K562 (cell line): ENCODE data around the gene C1orf105. TPM values are rescaled to one million over a fixed set of nuclear protein-coding genes. Genes with fewer than 3 reads are reported as not detected.

ENCODE experiments used
- CC2D1A ChIP-seq: fragments of 450-650 bp; IDR thresholded peaks from 2 replicates; pipeline ENCODE4 v1.6.1; 2017; ENCODE audit warnings: mild to moderate bottlenecking
- ELF4 ChIP-seq: fragments of 450-650 bp; formaldehyde crosslinking; IDR thresholded peaks from 2 replicates; pipeline ENCODE4 v1.4.0; 2022; ENCODE audit warnings: missing genetic modification characterization
- GTF2E2 ChIP-seq: fragments of 200-800 bp; sonication (Bioruptor generic); IDR thresholded peaks from 2 replicates; pipeline ENCODE4 v1.6.1; 2016; ENCODE audit warnings: missing genetic modification characterization, missing compliant biosample characterization
- MBD2 ChIP-seq: sonication (generic); IDR thresholded peaks from 2 replicates; pipeline ENCODE4 v1.6.1; 2016; ENCODE audit warnings: low read depth, borderline replicate concordance
- MTA1 ChIP-seq: fragments of 450-650 bp; IDR thresholded peaks from 2 replicates; pipeline ENCODE4 v1.6.1; 2017; ENCODE audit warnings: borderline replicate concordance
- MTA3 ChIP-seq: fragments of 450-650 bp; formaldehyde crosslinking; IDR thresholded peaks from 2 replicates; pipeline ENCODE4 v1.6.1; 2017; ENCODE audit warnings: mild to moderate bottlenecking, borderline replicate concordance
- NR1H2 ChIP-seq: sonication (generic); formaldehyde crosslinking; IDR thresholded peaks from 2 replicates; pipeline ENCODE4 v1.4.0; 2020; ENCODE audit warnings: mild to moderate bottlenecking, missing genetic modification reagents
- NR4A1 ChIP-seq, 2 experiments: fragments of 250-450 bp in 1 of 2; fragments of 450-650 bp in 1 of 2; sonication (Bioruptor Pico) in 1 of 2; IDR thresholded peaks; 2 replicates each; pipeline versions ENCODE4 v1.4.0 to v1.6.1; 2016 to 2020; ENCODE audit warnings: mild to moderate bottlenecking in 2 of 2, missing compliant biosample characterization in 1 of 2, missing genetic modification characterization in 1 of 2, moderate library complexity in 1 of 2
- TAF9B ChIP-seq: fragments of 450-650 bp; IDR thresholded peaks from 2 replicates; pipeline ENCODE4 v1.6.1; 2018; ENCODE audit warnings: mild to moderate bottlenecking; ENCODE audit not compliant: partially characterized antibody
- polyA plus RNA-seq, 8 experiments: library from polyadenylated mRNA; depleted of rRNA in 4 of 8; stranded (reverse) in 5 of 8; unstranded in 3 of 8; fragments of >200 nt; fragmentation: Nextera tagmentation in 2 of 8; fragmentation: Illumina TruSeq in 1 of 8; extraction: Ambion mirVana in 2 of 8; extraction: Trizol in 1 of 8; gene quantifications; 2 replicates each; pipeline versions ENCODE4 v1.2.1 to v1.2.3, GENCODE V29; 2011 to 2014; ENCODE audit warnings: inconsistent platforms in 1 of 8, missing spikeins in 1 of 8
- total RNA-seq, 7 experiments: library from RNA; depleted of rRNA in 6 of 7; stranded (reverse); fragments of >200 nt in 6 of 7; fragmentation: Illumina TruSeq in 2 of 7; extraction: Trizol in 2 of 7; gene quantifications; 2 replicates each; pipeline versions ENCODE4 v1.2.1 to v1.2.3, GENCODE V29; 2011 to 2021; ENCODE audit warnings: low replicate concordance in 1 of 7
- TF ChIP-seq, protein P1 (sequence below), 2 experiments: fragments of 450-650 bp; formaldehyde crosslinking in 1 of 2; IDR thresholded peaks; 2 replicates each; pipeline versions ENCODE4 v1.4.0 to v1.6.1; 2014 to 2020; ENCODE audit warnings: mild to moderate bottlenecking in 2 of 2, borderline replicate concordance in 1 of 2, low read depth in 1 of 2
- TF ChIP-seq, protein P2 (sequence below): fragments of 250-450 bp; sonication (Bioruptor Pico); IDR thresholded peaks from 2 replicates; pipeline ENCODE4 v1.4.0; 2020; ENCODE audit warnings: mild to moderate bottlenecking
- TF ChIP-seq, protein P3 (sequence below): sonication (generic); formaldehyde crosslinking; IDR thresholded peaks from 2 replicates; pipeline ENCODE4 v1.8.1; 2023; ENCODE audit warnings: mild to moderate bottlenecking, missing genetic modification reagents
- TF ChIP-seq, protein P4 (sequence below): sonication (generic); formaldehyde crosslinking; IDR thresholded peaks from 2 replicates; pipeline ENCODE4 v1.8.1; 2023; ENCODE audit warnings: mild to moderate bottlenecking, missing genetic modification reagents

The C1orf105 gene
- total and polyA plus RNA-seq, 9 of the 15 experiments (the other 6 are each of a cell fraction or from before 2014, with no cell fraction given): 0.08 TPM; not detected in 8

DNA sequence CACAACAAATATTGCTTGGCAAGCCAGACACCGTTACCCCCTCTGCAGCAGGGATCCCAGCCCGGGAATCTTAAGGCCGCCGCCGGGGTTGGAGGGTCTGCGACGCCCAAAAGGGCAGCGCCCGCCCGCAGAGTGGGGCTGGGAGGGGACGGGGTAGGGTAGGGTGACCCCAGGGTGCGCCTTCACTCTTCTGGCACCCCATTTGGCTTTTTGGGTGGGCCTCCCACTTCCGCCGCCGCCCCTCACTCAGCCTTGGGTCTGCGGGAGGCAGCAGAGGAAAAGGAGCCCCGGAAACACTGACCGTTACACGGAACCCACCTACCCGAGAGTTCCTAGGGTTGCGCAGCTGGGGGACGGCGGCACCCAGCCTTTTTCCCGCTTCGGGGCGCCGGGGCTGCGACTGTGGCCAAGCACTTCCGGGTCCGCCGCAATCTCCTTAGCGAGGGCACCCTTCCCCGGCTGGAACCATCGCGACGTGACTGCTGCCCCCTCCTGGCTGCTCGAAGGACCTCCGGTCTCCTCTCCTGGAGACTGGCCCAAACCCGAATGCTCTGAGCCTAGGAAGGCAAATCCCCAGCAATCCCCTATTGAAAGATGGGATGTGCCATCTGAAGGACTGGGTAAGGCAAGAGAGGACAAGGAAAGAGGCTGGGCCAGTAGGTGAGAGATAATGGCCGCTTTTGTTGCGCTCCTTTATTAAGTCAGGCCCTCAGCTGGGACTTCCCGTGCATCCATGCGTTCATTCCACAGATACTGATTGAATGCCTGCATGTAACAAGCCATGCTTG lies 23.4 kb downstream of the C1orf105 start, which contains the start of gene PIGC (continued):
- TF ChIP-seq, protein P1, sequence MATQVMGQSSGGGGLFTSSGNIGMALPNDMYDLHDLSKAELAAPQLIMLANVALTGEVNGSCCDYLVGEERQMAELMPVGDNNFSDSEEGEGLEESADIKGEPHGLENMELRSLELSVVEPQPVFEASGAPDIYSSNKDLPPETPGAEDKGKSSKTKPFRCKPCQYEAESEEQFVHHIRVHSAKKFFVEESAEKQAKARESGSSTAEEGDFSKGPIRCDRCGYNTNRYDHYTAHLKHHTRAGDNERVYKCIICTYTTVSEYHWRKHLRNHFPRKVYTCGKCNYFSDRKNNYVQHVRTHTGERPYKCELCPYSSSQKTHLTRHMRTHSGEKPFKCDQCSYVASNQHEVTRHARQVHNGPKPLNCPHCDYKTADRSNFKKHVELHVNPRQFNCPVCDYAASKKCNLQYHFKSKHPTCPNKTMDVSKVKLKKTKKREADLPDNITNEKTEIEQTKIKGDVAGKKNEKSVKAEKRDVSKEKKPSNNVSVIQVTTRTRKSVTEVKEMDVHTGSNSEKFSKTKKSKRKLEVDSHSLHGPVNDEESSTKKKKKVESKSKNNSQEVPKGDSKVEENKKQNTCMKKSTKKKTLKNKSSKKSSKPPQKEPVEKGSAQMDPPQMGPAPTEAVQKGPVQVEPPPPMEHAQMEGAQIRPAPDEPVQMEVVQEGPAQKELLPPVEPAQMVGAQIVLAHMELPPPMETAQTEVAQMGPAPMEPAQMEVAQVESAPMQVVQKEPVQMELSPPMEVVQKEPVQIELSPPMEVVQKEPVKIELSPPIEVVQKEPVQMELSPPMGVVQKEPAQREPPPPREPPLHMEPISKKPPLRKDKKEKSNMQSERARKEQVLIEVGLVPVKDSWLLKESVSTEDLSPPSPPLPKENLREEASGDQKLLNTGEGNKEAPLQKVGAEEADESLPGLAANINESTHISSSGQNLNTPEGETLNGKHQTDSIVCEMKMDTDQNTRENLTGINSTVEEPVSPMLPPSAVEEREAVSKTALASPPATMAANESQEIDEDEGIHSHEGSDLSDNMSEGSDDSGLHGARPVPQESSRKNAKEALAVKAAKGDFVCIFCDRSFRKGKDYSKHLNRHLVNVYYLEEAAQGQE (IDR thresholded peaks at IDR 0.05; ENCODE audit: borderline replicate concordance): peak; percentile 85
- TF ChIP-seq, protein P1 (CRISPR knock-in tag; IDR thresholded peaks at IDR 0.05; ENCODE audit: low read depth): peak; percentile 50; the same call in 1 of the 2 replicates
- TF ChIP-seq NR4A1 (CRISPR knock-in tag; IDR thresholded peaks at IDR 0.05) (no peak; the same call in 1 of the 2 replicates), NR4A1 (tag; IDR thresholded peaks at IDR 0.05) (peak; percentile 67), TAF9B (peak; percentile 60), ELF4 (CRISPR knock-in tag) (peak; percentile 81), MBD2 (peak; percentile 63), MTA1 (no peak; the same call in 1 of the 2 replicates), NR1H2 (CRISPR knock-in tag) (peak; percentile 25; the same call in 1 of the 2 replicates), CC2D1A (peak; percentile 87), GTF2E2 (peak; percentile 87), MTA3 (peak; percentile 95)
- TF ChIP-seq, protein P2, sequence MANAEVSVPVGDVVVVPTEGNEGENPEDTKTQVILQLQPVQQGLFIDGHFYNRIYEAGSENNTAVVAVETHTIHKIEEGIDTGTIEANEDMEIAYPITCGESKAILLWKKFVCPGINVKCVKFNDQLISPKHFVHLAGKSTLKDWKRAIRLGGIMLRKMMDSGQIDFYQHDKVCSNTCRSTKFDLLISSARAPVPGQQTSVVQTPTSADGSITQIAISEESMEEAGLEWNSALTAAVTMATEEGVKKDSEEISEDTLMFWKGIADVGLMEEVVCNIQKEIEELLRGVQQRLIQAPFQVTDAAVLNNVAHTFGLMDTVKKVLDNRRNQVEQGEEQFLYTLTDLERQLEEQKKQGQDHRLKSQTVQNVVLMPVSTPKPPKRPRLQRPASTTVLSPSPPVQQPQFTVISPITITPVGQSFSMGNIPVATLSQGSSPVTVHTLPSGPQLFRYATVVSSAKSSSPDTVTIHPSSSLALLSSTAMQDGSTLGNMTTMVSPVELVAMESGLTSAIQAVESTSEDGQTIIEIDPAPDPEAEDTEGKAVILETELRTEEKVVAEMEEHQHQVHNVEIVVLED (CRISPR knock-in tag): peak; percentile 60; the same call in 1 of the 2 replicates
- TF ChIP-seq, protein P3, sequence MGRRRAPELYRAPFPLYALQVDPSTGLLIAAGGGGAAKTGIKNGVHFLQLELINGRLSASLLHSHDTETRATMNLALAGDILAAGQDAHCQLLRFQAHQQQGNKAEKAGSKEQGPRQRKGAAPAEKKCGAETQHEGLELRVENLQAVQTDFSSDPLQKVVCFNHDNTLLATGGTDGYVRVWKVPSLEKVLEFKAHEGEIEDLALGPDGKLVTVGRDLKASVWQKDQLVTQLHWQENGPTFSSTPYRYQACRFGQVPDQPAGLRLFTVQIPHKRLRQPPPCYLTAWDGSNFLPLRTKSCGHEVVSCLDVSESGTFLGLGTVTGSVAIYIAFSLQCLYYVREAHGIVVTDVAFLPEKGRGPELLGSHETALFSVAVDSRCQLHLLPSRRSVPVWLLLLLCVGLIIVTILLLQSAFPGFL (CRISPR knock-in tag): 0 out of 2 replicates have a peak, but pooled peaks have one; percentile 59
- TF ChIP-seq, protein P4, sequence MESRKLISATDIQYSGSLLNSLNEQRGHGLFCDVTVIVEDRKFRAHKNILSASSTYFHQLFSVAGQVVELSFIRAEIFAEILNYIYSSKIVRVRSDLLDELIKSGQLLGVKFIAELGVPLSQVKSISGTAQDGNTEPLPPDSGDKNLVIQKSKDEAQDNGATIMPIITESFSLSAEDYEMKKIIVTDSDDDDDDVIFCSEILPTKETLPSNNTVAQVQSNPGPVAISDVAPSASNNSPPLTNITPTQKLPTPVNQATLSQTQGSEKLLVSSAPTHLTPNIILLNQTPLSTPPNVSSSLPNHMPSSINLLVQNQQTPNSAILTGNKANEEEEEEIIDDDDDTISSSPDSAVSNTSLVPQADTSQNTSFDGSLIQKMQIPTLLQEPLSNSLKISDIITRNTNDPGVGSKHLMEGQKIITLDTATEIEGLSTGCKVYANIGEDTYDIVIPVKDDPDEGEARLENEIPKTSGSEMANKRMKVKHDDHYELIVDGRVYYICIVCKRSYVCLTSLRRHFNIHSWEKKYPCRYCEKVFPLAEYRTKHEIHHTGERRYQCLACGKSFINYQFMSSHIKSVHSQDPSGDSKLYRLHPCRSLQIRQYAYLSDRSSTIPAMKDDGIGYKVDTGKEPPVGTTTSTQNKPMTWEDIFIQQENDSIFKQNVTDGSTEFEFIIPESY (CRISPR knock-in tag): peak; percentile 85
